Measurements from ENCODE around the gene ZNF554.

- TF ChIP-seq, protein P1, sequence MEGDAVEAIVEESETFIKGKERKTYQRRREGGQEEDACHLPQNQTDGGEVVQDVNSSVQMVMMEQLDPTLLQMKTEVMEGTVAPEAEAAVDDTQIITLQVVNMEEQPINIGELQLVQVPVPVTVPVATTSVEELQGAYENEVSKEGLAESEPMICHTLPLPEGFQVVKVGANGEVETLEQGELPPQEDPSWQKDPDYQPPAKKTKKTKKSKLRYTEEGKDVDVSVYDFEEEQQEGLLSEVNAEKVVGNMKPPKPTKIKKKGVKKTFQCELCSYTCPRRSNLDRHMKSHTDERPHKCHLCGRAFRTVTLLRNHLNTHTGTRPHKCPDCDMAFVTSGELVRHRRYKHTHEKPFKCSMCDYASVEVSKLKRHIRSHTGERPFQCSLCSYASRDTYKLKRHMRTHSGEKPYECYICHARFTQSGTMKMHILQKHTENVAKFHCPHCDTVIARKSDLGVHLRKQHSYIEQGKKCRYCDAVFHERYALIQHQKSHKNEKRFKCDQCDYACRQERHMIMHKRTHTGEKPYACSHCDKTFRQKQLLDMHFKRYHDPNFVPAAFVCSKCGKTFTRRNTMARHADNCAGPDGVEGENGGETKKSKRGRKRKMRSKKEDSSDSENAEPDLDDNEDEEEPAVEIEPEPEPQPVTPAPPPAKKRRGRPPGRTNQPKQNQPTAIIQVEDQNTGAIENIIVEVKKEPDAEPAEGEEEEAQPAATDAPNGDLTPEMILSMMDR (conservative IDR thresholded peaks at IDR 0.05), result no peak
- TF ChIP-seq ZFX (IDR thresholded peaks at IDR 0.05), result no peak
Measured at GRCh38 chr19:2822846-2823245, 3.2 kb downstream of the ZNF554 start.

All from C4-2B (cell line).